GM23338 (cell line): ENCODE measurements around the gene SLC35E2B. TPM values are rescaled to one million over a fixed set of nuclear protein-coding genes. Genes with fewer than 3 reads are reported as not detected.
"Not testable (repeated sequence)": the region's sequence is repeated elsewhere in the genome, so short reads cannot be mapped to it uniquely, and the experiment has no call there.

ENCODE experiments used
- ATAC-seq: fragments of 200-7000 bp; cut with Tn5 transposase; 3 replicates; pipeline ENCODE4 v1.9.1; 2020
- DNase-seq: peaks from one replicate; pipeline ENCODE4 v3.0.0-alpha.2; 2015; ENCODE audit warnings: low spot score
- H2AFZ ChIP-seq: fragments of 200-600 bp; sonication (generic); 2 replicates; pipeline ENCODE4 v1.8.0; 2016; ENCODE audit warnings: antibody characterized with exemption, mild to moderate bottlenecking, moderate library complexity
- H3F3A ChIP-seq: fragments of 200-600 bp; sonication (generic); replicated peaks from 2 replicates; pipeline ENCODE4 v1.8.0; 2017; ENCODE audit warnings: antibody characterized with exemption, mixed run types, low read depth
- H3K27ac ChIP-seq: fragments of 200-600 bp; sonication (generic); 2 replicates; pipeline ENCODE4 v1.6.1; 2016; ENCODE audit warnings: low read depth
- H3K27me3 ChIP-seq: fragments of 200-600 bp; sonication (generic); 2 replicates; pipeline ENCODE4 v1.8.0; 2016; ENCODE audit warnings: mild to moderate bottlenecking, mixed run types, moderate library complexity; ENCODE audit not compliant: insufficient read depth
- H3K36me3 ChIP-seq: fragments of 200-600 bp; sonication (generic); 2 replicates; pipeline ENCODE4 v1.8.0; 2016; ENCODE audit warnings: mild to moderate bottlenecking; ENCODE audit not compliant: insufficient read depth
- H3K4me1 ChIP-seq: fragments of 200-600 bp; sonication (generic); 2 replicates; pipeline ENCODE4 v1.8.0; 2016; ENCODE audit warnings: mild to moderate bottlenecking, moderate library complexity; ENCODE audit not compliant: insufficient read depth
- H3K4me2 ChIP-seq: fragments of 200-600 bp; sonication (generic); 2 replicates; pipeline ENCODE4 v1.7.1; 2017; ENCODE audit warnings: mixed run types
- H3K4me3 ChIP-seq: fragments of 200-600 bp; sonication (generic); 2 replicates; pipeline ENCODE4 v1.6.1; 2016; ENCODE audit warnings: mixed run types
- H3K79me2 ChIP-seq: fragments of 200-600 bp; sonication (generic); replicated peaks from 2 replicates; pipeline ENCODE4 v1.8.0; 2017; ENCODE audit warnings: mild to moderate bottlenecking; ENCODE audit not compliant: insufficient read depth
- H3K9me2 ChIP-seq: fragments of 200-600 bp; sonication (generic); 2 replicates; pipeline ENCODE4 v1.8.0; 2017; ENCODE audit not compliant: insufficient read depth
- H4K20me1 ChIP-seq: fragments of 200-600 bp; sonication (generic); replicated peaks from 2 replicates; pipeline ENCODE4 v1.8.0; 2017; ENCODE audit warnings: mild to moderate bottlenecking; ENCODE audit not compliant: insufficient read depth
- H3K27ac Mint-ChIP-seq: 2 replicates; pipeline ENCODE4 v1.8.0; 2020; ENCODE audit warnings: inconsistent platforms, mild to moderate bottlenecking, moderate library complexity, mixed read lengths
- H3K27me3 Mint-ChIP-seq: 3 replicates; pipeline ENCODE4 v1.8.0; 2022; ENCODE audit warnings: low read depth, mild to moderate bottlenecking, moderate library complexity, mixed read lengths, inconsistent platforms; ENCODE audit not compliant: insufficient read depth, poor library complexity
- H3K36me3 Mint-ChIP-seq: 3 replicates; pipeline ENCODE4 v1.8.0; 2021; ENCODE audit warnings: low read depth, mild to moderate bottlenecking, inconsistent platforms, moderate library complexity, mixed read lengths
- H3K4me1 Mint-ChIP-seq: 3 replicates; pipeline ENCODE4 v1.8.0; 2020; ENCODE audit warnings: mild to moderate bottlenecking, inconsistent platforms, mixed read lengths
- H3K4me3 Mint-ChIP-seq: 3 replicates; pipeline ENCODE4 v1.8.0; 2021; ENCODE audit warnings: moderate library complexity, mild to moderate bottlenecking, inconsistent platforms, mixed read lengths
- H3K9me3 Mint-ChIP-seq: 3 replicates; pipeline ENCODE4 v1.8.0; 2020; ENCODE audit warnings: moderate library complexity, mild to moderate bottlenecking, inconsistent platforms, mixed read lengths
- CTCF ChIP-seq, 2 experiments: fragments of 200-600 bp in 1 of 2; sonication (generic) in 1 of 2; conservative IDR thresholded peaks; 2 replicates each; pipeline versions ENCODE4 v1.5.1 to v1.6.1; 2016 to 2017; ENCODE audit warnings: antibody characterized with exemption in 2 of 2, low read depth in 2 of 2, mild to moderate bottlenecking in 2 of 2, moderate library complexity in 1 of 2
- REST ChIP-seq: IDR thresholded peaks from one replicate; pipeline ENCODE4 v1.6.1; 2018; ENCODE audit warnings: antibody characterized with exemption; ENCODE audit not compliant: unreplicated experiment
- ZNF114 ChIP-seq: fragments of 250-450 bp; sonication (Bioruptor Pico); IDR thresholded peaks from 2 replicates; pipeline ENCODE4 v1.5.0; 2020; ENCODE audit warnings: mild to moderate bottlenecking, moderate library complexity
- polyA plus RNA-seq: library from polyadenylated mRNA; unstranded; fragments of >200 nt; fragmentation: Nextera tagmentation; extraction: Ambion mirVana; gene quantifications from 2 replicates; pipeline ENCODE4 v1.2.1, GENCODE V29; 2016
- total RNA-seq: library from RNA; depleted of rRNA; stranded (reverse); fragments of >200 nt; shearing (Covaris generic); gene quantifications from 2 replicates; pipeline ENCODE4 v1.2.3, GENCODE V29; 2014

SLC35E2B gene
- total and polyA plus RNA-seq, 2 experiments from 2014 or later, result 16.8 to 63.0 TPM

GRCh38 chr1:1664941-1665814, 27.4 kb downstream of the SLC35E2B start (continued):
- TF ChIP-seq CTCF (conservative IDR thresholded peaks at IDR 0.05; ENCODE audit: low read depth in 2 of 2) (no peak), REST (no peak), ZNF114 (CRISPR knock-in tag) (no peak)

GRCh38 chr1:1664318-1664717, 28.3 kb downstream of the SLC35E2B start:
- not testable (repeated sequence) for H3K4me1 Mint-ChIP-seq, H3K79me2 ChIP-seq, H2AFZ ChIP-seq, H3K4me2 ChIP-seq, H3K27ac Mint-ChIP-seq, H3K4me3 ChIP-seq, H3K9me3 Mint-ChIP-seq, H3K36me3 ChIP-seq, H4K20me1 ChIP-seq, H3K27me3 Mint-ChIP-seq, H3K9me2 ChIP-seq, H3F3A ChIP-seq, H3K4me1 ChIP-seq, H3K27me3 ChIP-seq, DNase-seq, H3K4me3 Mint-ChIP-seq, H3K27ac ChIP-seq, ATAC-seq
- peaks cover 20% of the 10 kb centered on the region for H3K36me3 Mint-ChIP-seq

GRCh38 chr1:1662830-1663560, 29.6 kb downstream of the SLC35E2B start:
- H3F3A ChIP-seq, H3K27me3 ChIP-seq, H3K36me3 ChIP-seq, H3K79me2 ChIP-seq, H3K27me3 Mint-ChIP-seq, H3K27ac ChIP-seq, H3K4me2 ChIP-seq, H3K9me3 Mint-ChIP-seq, H3K9me2 ChIP-seq, H4K20me1 ChIP-seq, H3K4me3 Mint-ChIP-seq, ATAC-seq, H3K4me1 ChIP-seq, H3K27ac Mint-ChIP-seq, DNase-seq, H3K4me3 ChIP-seq, H2AFZ ChIP-seq, H3K4me1 Mint-ChIP-seq: not testable (repeated sequence)
- H3K36me3 Mint-ChIP-seq, result peaks cover 17% of the 10 kb centered on the region

- H3K4me3 ChIP-seq, H2AFZ ChIP-seq, ATAC-seq, H4K20me1 ChIP-seq, DNase-seq, H3K4me2 ChIP-seq, H3K4me3 Mint-ChIP-seq, H3K79me2 ChIP-seq, H3K27me3 Mint-ChIP-seq, H3K36me3 ChIP-seq, H3K27ac ChIP-seq, H3K27ac Mint-ChIP-seq, H3K4me1 Mint-ChIP-seq, H3F3A ChIP-seq, H3K9me2 ChIP-seq, H3K4me1 ChIP-seq, H3K9me3 Mint-ChIP-seq, H3K27me3 ChIP-seq: not testable (repeated sequence)
- H3K36me3 Mint-ChIP-seq, result peaks cover 11% of the 10 kb centered on the region
Observed at GRCh38 chr1:1662392-1662791, 30.2 kb downstream of the SLC35E2B start.
